Mesothelial cell of epicardium (in vitro differentiated cells): ENCODE data around the gene BGLAP. TPM values are rescaled to one million over a fixed set of nuclear protein-coding genes. Genes with fewer than 3 reads are reported as not detected.

Experiments used
- DNase-seq, 2 experiments: peaks; one replicate each; pipeline ENCODE4 v3.0.0; 2021; ENCODE audit warnings: low spot score in 2 of 2; ENCODE audit not compliant: unreplicated experiment in 2 of 2
- H3K27ac Mint-ChIP-seq: 2 replicates; pipeline ENCODE4 v1.8.0; 2021; ENCODE audit warnings: mixed read lengths
- H3K27me3 Mint-ChIP-seq: 2 replicates; pipeline ENCODE4 v1.8.0; 2021; ENCODE audit warnings: low read depth, mixed read lengths
- H3K36me3 Mint-ChIP-seq: 2 replicates; pipeline ENCODE4 v1.8.0; 2021; ENCODE audit warnings: mixed read lengths
- H3K4me1 Mint-ChIP-seq: 2 replicates; pipeline ENCODE4 v1.8.0; 2021; ENCODE audit warnings: mixed read lengths
- H3K4me3 Mint-ChIP-seq: 2 replicates; pipeline ENCODE4 v1.8.0; 2021; ENCODE audit warnings: mild to moderate bottlenecking, moderate library complexity, mixed read lengths
- H3K9me3 Mint-ChIP-seq: 2 replicates; pipeline ENCODE4 v1.8.0; 2021; ENCODE audit warnings: mixed read lengths
- total RNA-seq: library from RNA; stranded (reverse); gene quantifications from 3 replicates; pipeline ENCODE4 v1.2.1, GENCODE V29; 2021
- TF ChIP-seq, protein P1 (sequence below): fragments of 200-600 bp; sonication (generic); IDR thresholded peaks from one replicate; pipeline ENCODE4 v1.5.0; 2021; ENCODE audit warnings: antibody characterized with exemption; ENCODE audit not compliant: unreplicated experiment

BGLAP gene
- total RNA-seq, 1 donor from 2014 or later = 5.8 TPM

DNA sequence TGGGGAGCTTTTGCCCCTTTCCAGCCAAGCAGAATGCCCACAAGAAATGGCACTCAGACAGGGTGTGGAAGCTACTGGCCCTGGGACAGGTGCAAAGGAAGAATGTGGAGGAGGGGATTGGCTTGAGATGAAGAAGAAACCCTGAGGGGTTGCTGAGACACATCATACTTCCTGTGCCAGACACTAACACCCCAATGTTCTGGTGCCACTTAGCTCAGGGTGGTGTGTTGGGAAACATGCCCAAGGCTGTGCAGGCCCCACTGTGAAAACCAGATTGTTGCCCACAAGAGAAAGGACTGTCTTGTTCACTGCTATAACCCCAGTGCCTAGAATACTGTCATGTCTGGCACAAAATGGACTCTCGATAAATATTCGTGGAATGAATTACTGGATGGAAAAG, 15.7 kb downstream of the BGLAP start:
- H3K36me3 Mint-ChIP-seq = peaks cover 42% of the 10 kb centered on the region
- TF ChIP-seq, protein P1, sequence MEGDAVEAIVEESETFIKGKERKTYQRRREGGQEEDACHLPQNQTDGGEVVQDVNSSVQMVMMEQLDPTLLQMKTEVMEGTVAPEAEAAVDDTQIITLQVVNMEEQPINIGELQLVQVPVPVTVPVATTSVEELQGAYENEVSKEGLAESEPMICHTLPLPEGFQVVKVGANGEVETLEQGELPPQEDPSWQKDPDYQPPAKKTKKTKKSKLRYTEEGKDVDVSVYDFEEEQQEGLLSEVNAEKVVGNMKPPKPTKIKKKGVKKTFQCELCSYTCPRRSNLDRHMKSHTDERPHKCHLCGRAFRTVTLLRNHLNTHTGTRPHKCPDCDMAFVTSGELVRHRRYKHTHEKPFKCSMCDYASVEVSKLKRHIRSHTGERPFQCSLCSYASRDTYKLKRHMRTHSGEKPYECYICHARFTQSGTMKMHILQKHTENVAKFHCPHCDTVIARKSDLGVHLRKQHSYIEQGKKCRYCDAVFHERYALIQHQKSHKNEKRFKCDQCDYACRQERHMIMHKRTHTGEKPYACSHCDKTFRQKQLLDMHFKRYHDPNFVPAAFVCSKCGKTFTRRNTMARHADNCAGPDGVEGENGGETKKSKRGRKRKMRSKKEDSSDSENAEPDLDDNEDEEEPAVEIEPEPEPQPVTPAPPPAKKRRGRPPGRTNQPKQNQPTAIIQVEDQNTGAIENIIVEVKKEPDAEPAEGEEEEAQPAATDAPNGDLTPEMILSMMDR = no peak
- no peaks in the 10 kb centered on the region for H3K27me3 Mint-ChIP-seq
- H3K9me3 Mint-ChIP-seq = no peaks in the 10 kb centered on the region
- no peak for DNase-seq
- H3K4me3 Mint-ChIP-seq = no peak overlapping the region
- H3K4me1 Mint-ChIP-seq = no peaks in the 10 kb centered on the region
- H3K27ac Mint-ChIP-seq = no peak overlapping the region

DNA sequence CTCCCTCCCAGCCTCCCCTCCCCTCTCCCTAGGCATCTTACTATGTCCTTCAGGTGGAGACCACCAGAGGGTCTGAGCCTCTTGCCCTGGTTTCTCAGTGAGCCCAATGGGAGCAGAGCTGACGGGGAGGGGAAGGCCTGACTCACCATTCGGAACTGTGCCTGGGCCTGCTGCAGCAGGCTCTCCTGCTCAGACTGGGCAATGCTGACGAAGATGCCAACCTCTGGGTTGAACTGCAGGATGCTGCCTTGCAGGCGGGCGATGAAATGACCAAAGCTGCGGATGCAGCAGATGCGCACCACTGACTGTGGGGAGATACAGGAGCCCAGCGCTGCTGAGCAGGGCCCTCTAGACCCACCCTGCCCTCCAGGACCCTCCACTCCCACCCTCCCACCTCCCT, 16.9 kb downstream of the BGLAP start:
- peaks cover 43% of the 10 kb centered on the region for H3K36me3 Mint-ChIP-seq
- H3K27me3 Mint-ChIP-seq = no peaks in the 10 kb centered on the region

DNA sequence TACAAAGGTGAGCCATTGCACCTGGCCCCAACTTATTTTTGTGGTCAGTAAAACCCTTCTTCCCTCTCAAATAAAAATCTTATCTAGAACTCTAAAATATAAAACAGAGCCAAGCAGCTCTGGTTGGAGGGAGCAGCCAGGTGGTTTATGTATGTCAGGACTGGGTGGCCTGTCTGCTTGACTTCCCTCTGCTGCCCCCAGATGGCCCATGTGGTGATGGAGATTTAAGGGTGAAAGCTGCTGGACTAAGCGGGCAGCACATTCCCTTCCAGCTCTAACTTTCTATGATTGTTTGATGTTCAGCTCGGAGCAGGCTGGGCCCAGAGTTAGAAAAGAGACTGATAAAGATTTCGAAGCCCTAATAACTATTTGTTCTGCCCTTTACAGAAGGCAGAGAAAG, 17.8 kb downstream of the BGLAP start:
- Mint-ChIP-seq H3K36me3 (peaks cover 45% of the 10 kb centered on the region), H3K27ac (no peak overlapping the region), H3K4me3 (no peak overlapping the region), H3K27me3 (no peaks in the 10 kb centered on the region), H3K4me1 (no peaks in the 10 kb centered on the region), H3K9me3 (no peaks in the 10 kb centered on the region)
- TF ChIP-seq, protein P1 = no peak
- DNase-seq = no peak

More for the DNA sequence above, 16.9 kb downstream of the BGLAP start:
- H3K9me3 Mint-ChIP-seq = no peaks in the 10 kb centered on the region
- TF ChIP-seq, protein P1 = no peak
- no peaks in the 10 kb centered on the region for H3K4me1 Mint-ChIP-seq
- no peak for DNase-seq
- no peak overlapping the region for H3K27ac Mint-ChIP-seq
- no peak overlapping the region for H3K4me3 Mint-ChIP-seq

DNA sequence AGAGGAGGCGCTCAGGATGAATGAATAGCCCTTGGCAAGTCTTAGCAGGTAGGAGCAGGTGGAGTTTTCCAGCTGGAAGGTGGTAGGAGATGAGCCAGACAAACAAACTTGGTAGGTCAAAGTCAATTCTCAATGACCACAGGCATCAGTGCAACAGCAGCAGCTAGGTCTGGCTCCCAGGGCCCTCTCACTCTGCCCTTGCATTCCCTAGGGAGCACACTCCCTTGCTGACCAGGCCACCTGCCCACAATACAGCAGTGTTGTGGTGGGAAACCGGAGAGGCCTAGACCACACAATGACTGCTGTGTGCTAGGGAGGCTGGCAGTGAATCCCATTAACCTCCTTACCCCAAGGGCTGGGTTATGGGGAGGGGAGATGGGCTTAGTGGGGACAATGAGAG, 18.9 kb downstream of the BGLAP start:
- no peak for DNase-seq
- Mint-ChIP-seq H3K27ac (no peak overlapping the region), H3K27me3 (no peaks in the 10 kb centered on the region), H3K4me3 (no peak overlapping the region), H3K4me1 (no peaks in the 10 kb centered on the region), H3K9me3 (no peaks in the 10 kb centered on the region), H3K36me3 (peaks cover 52% of the 10 kb centered on the region)
- TF ChIP-seq, protein P1 = no peak

DNA sequence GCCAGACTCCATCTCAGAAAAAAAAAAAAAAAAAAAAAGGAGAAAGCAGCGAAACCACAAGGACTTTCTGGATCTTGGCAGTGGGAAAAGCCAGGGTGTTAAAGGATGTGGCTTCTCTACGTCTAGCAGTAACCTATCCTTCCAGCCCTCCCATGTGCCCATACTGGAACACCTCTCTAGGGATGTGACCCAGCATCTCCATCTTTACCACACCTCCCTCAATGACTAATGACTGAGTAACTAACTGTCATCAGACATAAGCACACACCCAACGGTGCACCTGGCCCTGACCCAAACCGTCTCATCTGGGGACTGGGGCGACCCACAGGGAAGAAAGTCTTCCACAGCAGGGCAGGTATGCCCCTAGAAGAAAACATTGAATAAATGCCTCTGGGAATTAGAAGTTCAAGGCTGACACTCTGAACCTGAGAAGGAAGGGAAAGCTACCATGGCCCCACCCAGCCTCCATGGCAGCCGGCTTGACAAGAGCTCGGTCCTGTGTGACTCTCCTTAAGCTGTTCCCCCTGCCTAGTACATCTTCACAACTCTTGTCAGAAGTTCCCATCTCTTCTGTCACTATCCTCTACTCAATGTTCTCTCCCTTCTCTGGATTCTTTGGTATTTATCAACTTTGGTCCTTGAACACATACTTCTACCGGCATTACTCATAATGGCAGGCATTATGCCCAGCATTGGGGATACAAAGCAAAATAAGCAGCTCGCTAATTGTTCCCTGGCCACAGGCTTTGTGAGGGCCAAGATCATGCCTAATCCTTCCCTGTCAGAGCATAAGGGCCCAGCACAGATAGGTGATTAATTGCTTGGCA, 20.7 kb downstream of the BGLAP start:
- no peak overlapping the region for H3K27ac Mint-ChIP-seq
- no peak overlapping the region for H3K4me3 Mint-ChIP-seq
- TF ChIP-seq, protein P1 = no peak
- no peak for DNase-seq
- H3K36me3 Mint-ChIP-seq = peaks cover 63% of the 10 kb centered on the region
- H3K4me1 Mint-ChIP-seq = no peaks in the 10 kb centered on the region
- no peaks in the 10 kb centered on the region for H3K27me3 Mint-ChIP-seq
- no peaks in the 10 kb centered on the region for H3K9me3 Mint-ChIP-seq
